K562 (cell line): ENCODE measurements around the gene ACTR5. TPM values are rescaled to one million over a fixed set of nuclear protein-coding genes. Genes with fewer than 3 reads are reported as not detected.

Experiments used
- ATAC-seq: fragments of 200-7000 bp; cut with Tn5 transposase; 3 replicates; pipeline ENCODE4 v1.9.1; 2020; ENCODE audit warnings: moderate library complexity
- BruUV-seq: library from RNA; stranded (reverse); fragments of 400-500 nt; replicated peaks from 2 replicates; lab custom pipeline; 2021; lab: Mats Ljungman, UMichigan
- CTCF ChIA-PET: fragments of 300-600 bp; formaldehyde crosslinking; extraction: SDS; loops from one replicate; lab custom pipeline; 2021; ENCODE audit warnings: low intra/inter-chr PET ratio; lab: Yijun Ruan, JAX
- POLR2A ChIA-PET: fragments of 300-600, 350-650 bp; sonication (Branson Sonifier 250); formaldehyde crosslinking; extraction: SDS; loops from one replicate; lab custom pipeline; 2021; ENCODE audit warnings: antibody characterized with exemption, inconsistent platforms; lab: Yijun Ruan, JAX
- DNase-seq, 4 experiments: peaks; one replicate each; pipeline versions ENCODE4 v3.0.0 to v3.0.0-alpha.2; 2011 to 2018; ENCODE audit warnings: low spot score in 3 of 4, mixed read lengths in 3 of 4; ENCODE audit errors: extremely low read depth in 1 of 4
- FAIRE-seq: peaks from 2 replicates; lab custom pipeline; 2011; peaks lifted over from hg19 to GRCh38; lab: Jason Lieb, UNC
- H2AFZ ChIP-seq: 2 replicates; pipeline ENCODE4 v1.6.0; 2011; ENCODE audit warnings: low read depth, low read length, control low read depth, inconsistent platforms
- H3K27ac ChIP-seq: fragments of 200-600 bp; 3 replicates; pipeline ENCODE4 v1.8.0; 2011; ENCODE audit warnings: low read depth, mild to moderate bottlenecking, control low read depth, inconsistent platforms, low read length, moderate library complexity, mixed read lengths; ENCODE audit errors: extremely low read depth
- H3K27me3 ChIP-seq, 2 experiments: fragments of 300-600 bp in 1 of 2; 2 replicates in 1 of 2; 3 replicates in 1 of 2; pipeline versions ENCODE4 v1.6.0 to v1.8.0; 2011; ENCODE audit warnings: inconsistent platforms in 2 of 2, low read length in 2 of 2, mild to moderate bottlenecking in 1 of 2, mixed read lengths in 1 of 2, moderate library complexity in 1 of 2; ENCODE audit not compliant: control insufficient read depth in 2 of 2, insufficient read depth in 2 of 2
- H3K36me3 ChIP-seq: fragments of 300-600 bp; 3 replicates; pipeline ENCODE4 v1.8.0; 2011; ENCODE audit warnings: mild to moderate bottlenecking, low read length, inconsistent platforms; ENCODE audit not compliant: control insufficient read depth, insufficient read depth
- H3K4me1 ChIP-seq, 2 experiments: fragments of 200-600 bp in 1 of 2; replicated peaks in 1 of 2; 2 replicates in 1 of 2; 3 replicates in 1 of 2; pipeline versions ENCODE4 v1.5.1 to v1.8.0; 2011; ENCODE audit warnings: inconsistent platforms in 2 of 2, low read length in 2 of 2, mild to moderate bottlenecking in 1 of 2, mixed read lengths in 1 of 2, moderate library complexity in 1 of 2; ENCODE audit not compliant: control insufficient read depth in 2 of 2, insufficient read depth in 2 of 2
- H3K4me2 ChIP-seq: 2 replicates; pipeline ENCODE4 v1.6.1; 2011; ENCODE audit warnings: low read length, control low read depth, inconsistent platforms, mixed read lengths; ENCODE audit not compliant: insufficient read depth
- H3K4me3 ChIP-seq: fragments of 200-600 bp; sonication (generic), shearing (Covaris generic); 2 replicates; pipeline ENCODE4 v1.5.1; 2016; ENCODE audit warnings: control low read depth, inconsistent platforms
- H3K79me2 ChIP-seq: fragments of 200-600 bp; 3 replicates; pipeline ENCODE4 v1.8.0; 2011; ENCODE audit warnings: low read length, inconsistent platforms; ENCODE audit not compliant: control insufficient read depth, insufficient read depth
- H3K9ac ChIP-seq, 2 experiments: 2 replicates each; pipeline versions ENCODE4 v1.6.0 to v1.6.1; 2011; ENCODE audit warnings: low read depth in 2 of 2, low read length in 2 of 2, control low read depth in 1 of 2, inconsistent platforms in 1 of 2, mild to moderate bottlenecking in 1 of 2, mixed read lengths in 1 of 2; ENCODE audit not compliant: insufficient read depth in 1 of 2
- H3K9me1 ChIP-seq: one replicate; pipeline ENCODE4 v1.6.0; 2011; ENCODE audit warnings: inconsistent platforms, mild to moderate bottlenecking, low read length, moderate library complexity; ENCODE audit not compliant: control insufficient read depth, insufficient read depth
- H3K9me3 ChIP-seq: replicated peaks from 2 replicates; pipeline ENCODE4 v1.5.1; 2011; ENCODE audit warnings: low read depth, low read length, inconsistent platforms; ENCODE audit not compliant: control insufficient read depth, insufficient read depth
- H4K20me1 ChIP-seq: replicated peaks from 2 replicates; pipeline ENCODE4 v1.6.1; 2011; ENCODE audit warnings: low read length, inconsistent platforms, mixed read lengths; ENCODE audit not compliant: control insufficient read depth, insufficient read depth
- CBX1 ChIP-seq: sonication (generic); IDR thresholded peaks from 2 replicates; pipeline ENCODE4 v1.6.1; 2016; ENCODE audit warnings: antibody characterized with exemption, low read depth, mild to moderate bottlenecking
- CBX8 ChIP-seq: fragments of 200-600 bp; sonication (generic); IDR thresholded peaks from 2 replicates; pipeline ENCODE4 v1.6.1; 2012; ENCODE audit warnings: borderline replicate concordance, mixed run types, low read depth, mild to moderate bottlenecking, moderate library complexity, mixed read lengths, low read length, control low read depth, inconsistent platforms; ENCODE audit not compliant: poor library complexity, severe bottlenecking; ENCODE audit errors: extremely low read depth
- CC2D1A ChIP-seq: fragments of 450-650 bp; IDR thresholded peaks from 2 replicates; pipeline ENCODE4 v1.6.1; 2017; ENCODE audit warnings: mild to moderate bottlenecking
- CREM ChIP-seq: IDR thresholded peaks from 2 replicates; pipeline ENCODE4 v1.6.1; 2014; ENCODE audit warnings: antibody characterized with exemption, low read depth
- ETV1 ChIP-seq: fragments of 450-650 bp; conservative IDR thresholded peaks from 2 replicates; pipeline ENCODE4 v1.6.1; 2016; ENCODE audit warnings: missing genetic modification characterization, control low read depth, low read depth, missing compliant biosample characterization
- MEF2A ChIP-seq: IDR thresholded peaks from 2 replicates; pipeline ENCODE4 v1.6.1; 2011; ENCODE audit warnings: low read depth, mild to moderate bottlenecking, low read length, moderate library complexity; ENCODE audit not compliant: control insufficient read depth
- NCOR1 ChIP-seq: fragments of 450-650 bp; IDR thresholded peaks from 2 replicates; pipeline ENCODE4 v1.6.1; 2016; ENCODE audit warnings: mild to moderate bottlenecking, moderate library complexity
- POLR2AphosphoS2 ChIP-seq: IDR thresholded peaks from 2 replicates; pipeline ENCODE4 v1.6.1; 2012; ENCODE audit warnings: low read length, improper control_type of control experiment
- PPARD ChIP-seq: fragments of 250-450 bp; sonication (Bioruptor Pico); IDR thresholded peaks from 2 replicates; pipeline ENCODE4 v1.8.0; 2022; ENCODE audit warnings: inconsistent platforms, mild to moderate bottlenecking, moderate library complexity
- SIN3A ChIP-seq, 2 experiments: fragments of 150-350 bp in 1 of 2; IDR thresholded peaks; 2 replicates each; pipeline ENCODE4 v1.6.1; 2011 to 2016; ENCODE audit warnings: borderline replicate concordance in 2 of 2, low read depth in 2 of 2, low read length in 2 of 2, mild to moderate bottlenecking in 2 of 2, moderate library complexity in 2 of 2; ENCODE audit not compliant: control insufficient read depth in 1 of 2
- SRSF9 ChIP-seq: fragments of 200-400 bp; formaldehyde crosslinking; IDR thresholded peaks from 2 replicates; pipeline ENCODE4 v1.6.1; 2017; ENCODE audit warnings: low read depth, low read length, borderline replicate concordance
- TFAP4 ChIP-seq: sonication (generic); formaldehyde crosslinking; IDR thresholded peaks from 2 replicates; pipeline ENCODE4 v1.8.0; 2022; ENCODE audit warnings: missing genetic modification reagents, mild to moderate bottlenecking, moderate library complexity, borderline replicate concordance
- WHSC1 ChIP-seq: IDR thresholded peaks from one replicate; pipeline ENCODE4 v1.6.1; 2012; ENCODE audit warnings: low read length, control low read depth, inconsistent platforms
- ZFP1 ChIP-seq: fragments of 450-650 bp; formaldehyde crosslinking; IDR thresholded peaks from 2 replicates; pipeline ENCODE4 v1.4.0; 2020; ENCODE audit warnings: mild to moderate bottlenecking, mixed read lengths
- ZKSCAN1 ChIP-seq: fragments of 150-350 bp; IDR thresholded peaks from 2 replicates; pipeline ENCODE4 v1.6.1; 2016; ENCODE audit warnings: low read depth, low read length
- ZNF24 ChIP-seq: fragments of 450-650 bp; IDR thresholded peaks from 2 replicates; pipeline ENCODE4 v1.6.1; 2016
- ZNF311 ChIP-seq: fragments of 250-450 bp; sonication (Bioruptor Pico); IDR thresholded peaks from 2 replicates; pipeline ENCODE4 v1.4.0; 2020; ENCODE audit warnings: mild to moderate bottlenecking, moderate library complexity
- ZNF583 ChIP-seq: fragments of 250-450 bp; sonication (Bioruptor Pico); IDR thresholded peaks from 2 replicates; pipeline ENCODE4 v1.4.0; 2020
- WGBS: fragments of 100-300 bp; shearing (Covaris generic); methylation state at CpG from one replicate; pipeline ENCODE4 v1.1.6; 2016; ENCODE audit warnings: low coverage, mixed read lengths; ENCODE audit not compliant: insufficient coverage; ENCODE audit errors: missing lambda C conversion rate; 5-methylcytosine and 5-hydroxymethylcytosine counted together
- in situ Hi-C: fragments of 300-500 bp; cut with MboI; formaldehyde crosslinking; loops from 4 replicates; pipeline ENCODE4 v1.15.0; 2018; ENCODE audit warnings: inconsistent platforms, mixed read lengths
- intact Hi-C: fragments of 100-400 bp; cut with micrococcal nuclease; formaldehyde crosslinking; loops from 2 replicates; pipeline ENCODE4 v1.14.2; 2022
- polyA plus RNA-seq, 8 experiments: library from polyadenylated mRNA; depleted of rRNA in 4 of 8; stranded (reverse) in 5 of 8; unstranded in 3 of 8; fragments of >200 nt; fragmentation: Nextera tagmentation in 2 of 8; fragmentation: Illumina TruSeq in 1 of 8; extraction: Ambion mirVana in 2 of 8; extraction: Trizol in 1 of 8; gene quantifications; 2 replicates each; pipeline versions ENCODE4 v1.2.1 to v1.2.3, GENCODE V29; 2011 to 2014; ENCODE audit warnings: inconsistent platforms in 1 of 8, missing spikeins in 1 of 8
- total RNA-seq, 7 experiments: library from RNA; depleted of rRNA in 6 of 7; stranded (reverse); fragments of >200 nt in 6 of 7; fragmentation: Illumina TruSeq in 2 of 7; extraction: Trizol in 2 of 7; gene quantifications; 2 replicates each; pipeline versions ENCODE4 v1.2.1 to v1.2.3, GENCODE V29; 2011 to 2021; ENCODE audit warnings: low replicate concordance in 1 of 7
- TF ChIP-seq, protein P1 (sequence below): fragments of 250-450 bp; sonication (Bioruptor Pico); IDR thresholded peaks from 2 replicates; pipeline ENCODE4 v1.9.0; 2021; ENCODE audit warnings: mild to moderate bottlenecking

Gene ACTR5
- total and polyA plus RNA-seq, 9 of the 15 experiments (the other 6 are each of a cell fraction or from before 2014, with no cell fraction given) = 0.93 to 18.8 (median 12.9) TPM

- Histone ChIP-seq H3K9ac (no peak overlapping the region), H3K9me3 (no peaks in the 10 kb centered on the region), H3K4me2 (no peak overlapping the region), H3K9me1 (no peaks in the 10 kb centered on the region), H3K27ac (no peak overlapping the region), H4K20me1 (no peaks in the 10 kb centered on the region; the same call in 1 of the 2 replicates), H3K4me3 (no peak overlapping the region), H3K79me2 (no peaks in the 10 kb centered on the region; the same call in 2 of the 3 replicates), H2AFZ (no peak overlapping the region), H3K36me3 (no peaks in the 10 kb centered on the region), H3K4me1 (peaks cover 5 to 24% of the 10 kb centered on the region in 2 experiments), H3K27me3 (peaks cover 0 to 10% of the 10 kb centered on the region in 2 experiments; a peak in 2 of 5 replicates)
- FAIRE-seq (no peak), DNase-seq (no peak), ATAC-seq (no peak)
- ChIA-PET POLR2A (interaction anchor here (0.8 kb wide), 1 partner anchor 30 kb away, joined by 3 read pairs; no protein-coding TSS in a partner anchor), CTCF (no interaction called here)
- TF ChIP-seq ZNF311 (CRISPR knock-in tag) (no peak), ZKSCAN1 (no peak), PPARD (no peak), SRSF9 (no peak), CBX1 (no peak), CREM (no peak), CC2D1A (no peak), POLR2AphosphoS2 (no peak), WHSC1 (no peak), TFAP4 (CRISPR knock-in tag) (no peak), ZNF24 (no peak), ETV1 (tag) (no peak), ZFP1 (no peak), ZNF583 (no peak), NCOR1 (no peak), MEF2A (no peak), CBX8 (no peak), SIN3A (IDR thresholded peaks at IDR 0.05; ENCODE audit: borderline replicate concordance in 2 of 2, control insufficient read depth in 1 of 2, low read depth in 2 of 2, low read length in 2 of 2) (no peak)
- TF ChIP-seq, protein P1, sequence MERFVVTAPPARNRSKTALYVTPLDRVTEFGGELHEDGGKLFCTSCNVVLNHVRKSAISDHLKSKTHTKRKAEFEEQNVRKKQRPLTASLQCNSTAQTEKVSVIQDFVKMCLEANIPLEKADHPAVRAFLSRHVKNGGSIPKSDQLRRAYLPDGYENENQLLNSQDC (CRISPR knock-in tag) = no peak
- BruUV-seq = no TSS peak
- WGBS = 18% methylated on average over 5 of the region's 6 CpGs
- intact Hi-C loops = loop anchor here (5.0 kb wide), 2 partner anchors 52 to 82 kb away; no protein-coding TSS in a partner anchor
- in situ Hi-C loops = no loop called here
These were observed 61.7 kb downstream of the ACTR5 start for GRCh38 chr20:38809942-38810341.
